Nucleus accumbens (tissue), 56 donors: ENCODE results near the gene NR2C2.

Experiments
- DNase-seq, 56 donors: peaks; one replicate each; lab custom pipeline; 2025; lab: John Stamatoyannopoulos, UW

NR2C2 gene

GRCh38 chr3:15055019-15055557, 107.7 kb downstream of the NR2C2 start:
- no peak for DNase-seq

- DNase-seq = no peak
Observed at GRCh38 chr3:15056676-15057404, 109.5 kb downstream of the NR2C2 start.

- DNase-seq = no peak
Observed at GRCh38 chr3:15060029-15060428, 112.6 kb downstream of the NR2C2 start.

- DNase-seq = no peak
Observed at GRCh38 chr3:15063238-15063637, 115.9 kb downstream of the NR2C2 start.

GRCh38 chr3:15063656-15064286, 116.4 kb downstream of the NR2C2 start:
- DNase-seq = no peak

GRCh38 chr3:15064299-15064834, 117.0 kb downstream of the NR2C2 start:
- DNase-seq = peak in 2 of 56 donors; percentile 8 to 14

GRCh38 chr3:15064835-15065549, 117.6 kb downstream of the NR2C2 start, which contains the start of gene MRPS25:
Gene MRPS25, minus strand, starts transcription at chr3:15065315. Its CDS starts 121 bp downstream, at chr3:15065194.
- DNase-seq = peak; percentile 12 to 92 (median 81)

GRCh38 chr3:15065550-15066007, 118.2 kb downstream of the NR2C2 start:
- no peak for DNase-seq

GRCh38 chr3:15066467-15066866, 119.1 kb downstream of the NR2C2 start:
- DNase-seq = no peak

- DNase-seq = no peak
Observed at GRCh38 chr3:15069441-15069840, 122.1 kb downstream of the NR2C2 start.

GRCh38 chr3:15071699-15072098, 124.3 kb downstream of the NR2C2 start:
- DNase-seq = no peak

GRCh38 chr3:15074500-15074899, 127.1 kb downstream of the NR2C2 start:
- DNase-seq = no peak

GRCh38 chr3:15079091-15079490, 131.7 kb downstream of the NR2C2 start:
- no peak for DNase-seq

GRCh38 chr3:15081960-15082664, 134.7 kb downstream of the NR2C2 start:
- no peak for DNase-seq

- DNase-seq = no peak
Observed at GRCh38 chr3:15083252-15083651, 135.9 kb downstream of the NR2C2 start.

- no peak for DNase-seq
Observed at GRCh38 chr3:15086263-15086662, 138.9 kb downstream of the NR2C2 start.

GRCh38 chr3:15086699-15087098, 139.3 kb downstream of the NR2C2 start:
- no peak for DNase-seq

- DNase-seq = no peak
Observed at GRCh38 chr3:15089201-15089600, 141.8 kb downstream of the NR2C2 start.

- DNase-seq = no peak
Observed at GRCh38 chr3:15091575-15091974, 144.2 kb downstream of the NR2C2 start.

GRCh38 chr3:15092686-15093085, 145.3 kb downstream of the NR2C2 start:
- no peak for DNase-seq
